Ishikawa (cell line): ENCODE results near the gene KBTBD13.

ENCODE experiments used
- CEBPB ChIP-seq: IDR thresholded peaks from 2 replicates; pipeline ENCODE4 v1.6.1; 2012
- CREB1 ChIP-seq: IDR thresholded peaks from 2 replicates; pipeline ENCODE4 v1.6.1; 2012; ENCODE audit warnings: low read depth
- EGR1 ChIP-seq: IDR thresholded peaks from 2 replicates; pipeline ENCODE4 v1.6.1; 2012
- EP300 ChIP-seq: IDR thresholded peaks from 2 replicates; pipeline ENCODE4 v1.6.1; 2012; ENCODE audit warnings: borderline replicate concordance
- FOXM1 ChIP-seq: IDR thresholded peaks from 2 replicates; pipeline ENCODE4 v1.6.1; 2012; ENCODE audit warnings: low read depth, borderline replicate concordance
- MAX ChIP-seq: IDR thresholded peaks from 2 replicates; pipeline ENCODE4 v1.6.1; 2012
- NFIC ChIP-seq: IDR thresholded peaks from 2 replicates; pipeline ENCODE4 v1.6.1; 2012
- RAD21 ChIP-seq: IDR thresholded peaks from 2 replicates; pipeline ENCODE4 v1.6.1; 2012; ENCODE audit warnings: low read depth
- REST ChIP-seq: IDR thresholded peaks from 2 replicates; pipeline ENCODE4 v1.6.1; 2012; ENCODE audit warnings: low read depth, mild to moderate bottlenecking
- TAF1 ChIP-seq: IDR thresholded peaks from 2 replicates; pipeline ENCODE4 v1.6.1; 2012; ENCODE audit warnings: low read depth, mild to moderate bottlenecking
- TCF12 ChIP-seq: IDR thresholded peaks from 2 replicates; pipeline ENCODE4 v1.6.1; 2012; ENCODE audit warnings: low read depth
- TEAD4 ChIP-seq: IDR thresholded peaks from 2 replicates; pipeline ENCODE4 v1.6.1; 2012
- USF1 ChIP-seq: IDR thresholded peaks from 2 replicates; pipeline ENCODE4 v1.6.1; 2012
- YY1 ChIP-seq: IDR thresholded peaks from 2 replicates; pipeline ENCODE4 v1.6.1; 2012; ENCODE audit warnings: low read depth
- ZBTB7A ChIP-seq: IDR thresholded peaks from 2 replicates; pipeline ENCODE4 v1.6.1; 2012; ENCODE audit warnings: low read depth

Gene KBTBD13

GRCh38 chr15:65100442-65100841, 23.9 kb downstream of the KBTBD13 start:
- no peak for TF ChIP-seq USF1

- peak; percentile 81 for TF ChIP-seq RAD21
- TF ChIP-seq REST, result no peak
These were observed 24.9 kb downstream of the KBTBD13 start for GRCh38 chr15:65101411-65101890.

GRCh38 chr15:65101891-65102708, 25.6 kb downstream of the KBTBD13 start:
- TF ChIP-seq TAF1 (no peak), USF1 (no peak), YY1 (no peak)

- TF ChIP-seq RAD21, result no peak
- TF ChIP-seq NFIC, result no peak
- TF ChIP-seq TEAD4, result no peak
- TF ChIP-seq TAF1, result no peak
- TF ChIP-seq CREB1, result no peak
- TF ChIP-seq EGR1, result no peak
- no peak for TF ChIP-seq ZBTB7A
- no peak for TF ChIP-seq YY1
- no peak for TF ChIP-seq EP300
These were observed 26.4 kb downstream of the KBTBD13 start for GRCh38 chr15:65102912-65103311.

- TF ChIP-seq CREB1 (no peak), TEAD4 (no peak), EGR1 (no peak), FOXM1 (no peak), ZBTB7A (no peak), TAF1 (no peak), CEBPB (no peak)
These were observed 28.5 kb downstream of the KBTBD13 start for GRCh38 chr15:65105038-65105437.

GRCh38 chr15:65106011-65106590, 29.6 kb downstream of the KBTBD13 start:
- TF ChIP-seq TAF1, result no peak
- TF ChIP-seq MAX, result no peak
- no peak for TF ChIP-seq YY1
- no peak for TF ChIP-seq NFIC
- TF ChIP-seq FOXM1, result no peak
- no peak for TF ChIP-seq EGR1

GRCh38 chr15:65110676-65111292, 34.2 kb downstream of the KBTBD13 start:
- no peak for TF ChIP-seq RAD21
- TF ChIP-seq EP300, result no peak
- TF ChIP-seq CREB1, result no peak
- no peak for TF ChIP-seq TEAD4
- no peak for TF ChIP-seq TAF1
- no peak for TF ChIP-seq FOXM1
- TF ChIP-seq REST, result no peak
- TF ChIP-seq EGR1, result no peak
- TF ChIP-seq MAX, result no peak
- no peak for TF ChIP-seq YY1
- TF ChIP-seq USF1, result no peak
- TF ChIP-seq TCF12, result no peak
- no peak for TF ChIP-seq CEBPB
- no peak for TF ChIP-seq NFIC
- TF ChIP-seq ZBTB7A, result no peak
